Stimulated activated CD4-positive, alpha-beta T cell treated with anti-CD3 and anti-CD28 coated beads, Interleukin-15, amount 100 ng/mL, for 1 hour (primary cell): ENCODE data around the gene ABI3.

ENCODE experiments used
- DNase-seq, 2 donors: peaks; one replicate each; pipeline ENCODE4 v3.0.0-alpha.2; 2020; ENCODE audit warnings: low read depth in 1 of 2, low spot score in 1 of 2

Gene ABI3

DNA sequence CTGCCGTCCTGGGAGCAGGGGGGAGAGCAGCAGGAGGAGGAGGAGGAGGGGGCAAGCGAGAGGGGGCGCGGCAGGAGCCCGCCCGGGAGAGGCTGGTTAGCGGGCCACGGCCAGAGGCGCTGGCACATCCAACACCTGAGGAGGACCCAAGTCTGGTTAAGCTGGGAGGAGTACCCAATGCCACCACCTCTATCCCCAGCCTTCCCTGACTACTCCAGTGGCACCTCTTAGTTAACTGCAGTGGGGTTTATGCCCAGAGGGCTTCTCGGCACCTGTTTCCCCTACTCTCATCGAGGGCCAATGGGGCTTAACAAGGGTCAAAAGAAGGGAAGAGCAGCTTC is 14.5 kb downstream of the ABI3 start:
- no peak for DNase-seq

DNA sequence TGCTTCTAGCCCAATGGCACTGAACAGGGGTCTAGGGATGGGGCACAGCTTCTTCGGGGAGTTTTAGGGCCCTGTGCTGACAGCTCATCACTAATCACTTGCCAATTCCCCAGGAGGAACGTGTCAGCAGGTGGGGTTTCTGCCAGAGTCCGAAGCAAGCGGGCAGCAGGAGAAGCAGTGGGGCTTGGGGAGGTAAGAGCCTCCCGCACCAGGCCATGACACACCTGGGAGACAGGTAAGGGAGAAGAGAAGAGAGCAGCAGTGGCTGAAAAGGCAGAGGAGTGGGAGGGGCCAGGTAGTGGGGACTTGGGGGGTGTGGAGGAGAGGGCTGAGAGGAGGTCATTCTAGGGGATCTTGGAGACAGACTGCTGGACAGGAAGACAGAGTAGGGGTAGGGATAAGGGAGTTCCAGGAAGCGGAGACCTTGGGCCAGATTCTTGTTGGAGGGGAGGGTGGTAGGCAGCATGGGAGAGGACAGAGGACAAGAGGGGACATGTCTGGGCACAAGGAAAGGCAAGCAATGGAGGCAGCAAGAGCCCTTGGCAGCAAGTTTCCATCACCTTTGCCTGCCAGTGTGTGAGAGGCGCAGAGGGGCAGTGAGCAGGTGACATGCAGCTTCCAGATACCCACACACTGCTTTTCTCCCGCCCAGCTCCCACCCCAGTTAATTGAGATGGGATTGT is 15.2 kb downstream of the ABI3 start:
- no peak for DNase-seq

DNA sequence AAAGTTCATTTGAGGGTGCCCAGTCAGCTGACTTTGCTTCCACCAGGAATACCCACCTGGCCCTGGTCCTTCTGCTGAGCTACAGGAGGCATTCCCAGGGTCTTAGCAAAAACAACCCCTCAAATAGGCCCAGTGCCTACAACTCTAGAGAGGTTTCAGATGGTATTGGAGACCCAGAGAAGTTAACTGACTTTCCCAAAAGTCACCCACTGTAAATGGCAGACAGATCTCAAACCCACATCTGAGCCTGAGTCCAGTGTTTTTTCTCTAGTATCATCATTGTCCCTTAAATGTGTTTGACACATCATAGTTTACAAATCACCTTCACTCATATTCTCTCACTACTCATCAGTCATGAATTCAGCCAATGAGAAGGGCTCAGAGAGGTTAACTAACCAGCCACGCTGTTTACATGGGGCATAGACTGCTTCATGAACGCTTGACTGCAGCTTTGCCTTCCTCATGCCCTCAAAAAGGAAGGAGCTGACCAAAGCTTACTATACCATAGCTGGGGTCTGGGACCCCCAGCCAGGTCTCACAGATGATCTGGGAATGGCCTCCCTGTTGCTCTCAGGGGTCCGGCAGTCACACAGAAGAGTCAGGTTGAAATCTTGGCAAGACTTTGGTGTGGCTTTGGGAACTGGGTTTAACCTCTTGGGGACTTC is 16.4 kb downstream of the ABI3 start:
- DNase-seq: no peak

DNA sequence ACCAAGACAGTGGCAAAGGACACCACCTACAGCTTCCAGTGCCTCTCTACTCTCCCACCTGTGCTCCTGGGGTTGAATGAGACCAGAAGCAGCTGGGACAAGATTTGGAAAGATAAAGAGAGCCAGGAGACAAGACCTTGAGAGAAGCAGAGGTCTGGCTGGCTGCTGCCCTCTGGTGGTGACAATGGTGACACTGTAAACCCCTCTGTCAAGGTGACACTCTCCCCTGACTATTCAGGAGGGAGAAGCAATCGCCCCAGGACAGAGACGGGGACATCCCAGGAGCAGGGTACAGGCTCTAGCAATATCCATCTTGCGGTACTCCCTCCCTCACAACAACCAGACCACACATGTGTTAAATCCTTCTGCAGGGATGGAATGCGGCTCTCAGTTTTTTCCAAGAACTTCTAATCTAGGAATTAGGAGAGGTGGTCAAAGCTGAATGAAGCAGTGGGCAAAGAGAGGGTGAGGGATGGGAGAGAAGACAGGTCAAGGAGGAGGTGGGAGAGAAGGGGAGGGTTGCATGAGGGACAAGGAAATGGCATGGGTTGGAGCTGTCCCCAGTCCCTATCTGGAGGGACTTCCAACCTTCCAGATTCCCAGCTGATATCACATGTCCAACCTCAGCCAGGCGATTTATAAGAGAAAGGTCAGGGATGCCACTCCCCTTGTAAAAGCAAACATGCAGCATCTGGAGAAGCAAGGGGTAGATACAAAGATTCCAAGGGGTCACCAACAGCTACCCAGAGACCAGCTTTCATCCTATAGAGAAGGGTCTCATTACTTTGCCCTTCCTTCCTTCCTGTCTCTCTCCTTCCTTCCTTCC is 17.1 kb downstream of the ABI3 start:
- DNase-seq: peak; percentile 60 to 61

DNA sequence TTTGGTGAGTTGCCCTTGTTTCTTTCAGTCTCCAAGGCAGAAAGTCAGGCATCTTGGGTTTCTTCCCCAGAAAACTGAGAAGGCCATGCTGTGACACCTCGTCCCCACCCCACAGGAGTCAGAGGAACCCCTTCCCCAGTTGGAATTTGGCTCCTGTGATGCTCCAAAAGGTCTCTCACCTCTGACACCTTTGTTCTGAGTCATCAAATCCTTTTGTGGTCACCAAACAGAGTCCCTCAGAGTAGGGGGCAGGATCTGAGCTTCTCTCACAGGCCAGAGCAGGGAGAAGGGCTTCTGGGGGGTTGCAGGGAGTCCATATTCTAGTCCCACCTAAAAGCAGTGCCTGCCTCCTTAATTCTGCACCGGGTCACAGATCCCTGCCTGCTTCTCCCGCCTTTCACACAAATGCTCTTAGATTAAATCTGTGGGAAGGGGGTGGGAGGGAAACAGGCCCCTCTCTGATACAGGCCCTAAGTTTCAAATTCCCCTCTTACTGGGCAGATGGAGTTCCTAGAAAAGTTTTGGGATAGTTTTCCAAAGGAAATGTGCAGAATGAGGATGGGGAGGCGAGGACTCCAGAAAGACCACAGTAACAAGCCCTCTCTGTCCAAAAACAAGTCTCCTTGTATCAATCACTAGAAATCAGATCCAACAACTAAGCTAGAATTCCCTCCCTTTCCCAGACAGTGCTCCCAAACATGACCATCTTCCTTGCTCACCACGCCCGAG is 18.7 kb downstream of the ABI3 start:
- DNase-seq: no peak

DNA sequence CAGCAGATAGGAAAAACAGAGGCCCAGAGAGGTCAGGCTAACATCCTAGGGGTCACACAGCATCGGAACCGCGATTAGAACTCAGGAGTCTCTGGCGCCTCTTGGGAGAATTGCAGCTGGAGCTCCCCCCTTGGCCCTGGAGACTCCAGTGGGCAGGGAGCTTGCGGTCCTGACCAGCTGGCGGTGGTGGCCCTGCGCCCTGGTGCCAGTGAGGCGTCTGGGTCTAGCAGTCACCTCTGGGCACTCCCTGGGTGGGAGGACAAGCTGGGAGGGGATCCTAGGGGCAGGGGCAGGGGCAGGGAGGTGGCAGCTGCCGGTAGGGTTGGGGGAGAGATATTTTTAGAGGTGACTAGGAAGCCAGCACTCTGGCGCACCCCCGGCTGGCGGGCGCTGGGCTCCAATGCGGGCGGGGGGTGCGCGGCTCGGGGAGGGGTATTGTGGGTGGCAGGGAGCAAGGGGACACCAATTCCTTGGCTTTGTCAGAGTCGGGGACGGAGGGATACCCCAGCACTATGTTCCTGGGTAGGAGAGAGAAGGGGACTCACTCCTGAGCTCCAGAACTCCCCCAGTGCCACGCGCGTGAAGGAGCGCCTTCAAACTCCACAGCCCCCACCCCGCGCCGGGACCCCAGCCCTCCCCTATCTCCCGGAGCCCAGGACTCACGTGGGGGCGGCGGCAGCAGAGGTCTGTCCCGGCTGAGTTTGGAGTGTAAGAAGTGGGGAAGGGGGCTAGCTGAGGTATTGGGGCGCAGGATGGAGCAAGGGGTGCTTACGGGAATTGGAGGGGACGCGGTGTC is 19.5 kb downstream of the ABI3 start:
- no peak for DNase-seq

DNA sequence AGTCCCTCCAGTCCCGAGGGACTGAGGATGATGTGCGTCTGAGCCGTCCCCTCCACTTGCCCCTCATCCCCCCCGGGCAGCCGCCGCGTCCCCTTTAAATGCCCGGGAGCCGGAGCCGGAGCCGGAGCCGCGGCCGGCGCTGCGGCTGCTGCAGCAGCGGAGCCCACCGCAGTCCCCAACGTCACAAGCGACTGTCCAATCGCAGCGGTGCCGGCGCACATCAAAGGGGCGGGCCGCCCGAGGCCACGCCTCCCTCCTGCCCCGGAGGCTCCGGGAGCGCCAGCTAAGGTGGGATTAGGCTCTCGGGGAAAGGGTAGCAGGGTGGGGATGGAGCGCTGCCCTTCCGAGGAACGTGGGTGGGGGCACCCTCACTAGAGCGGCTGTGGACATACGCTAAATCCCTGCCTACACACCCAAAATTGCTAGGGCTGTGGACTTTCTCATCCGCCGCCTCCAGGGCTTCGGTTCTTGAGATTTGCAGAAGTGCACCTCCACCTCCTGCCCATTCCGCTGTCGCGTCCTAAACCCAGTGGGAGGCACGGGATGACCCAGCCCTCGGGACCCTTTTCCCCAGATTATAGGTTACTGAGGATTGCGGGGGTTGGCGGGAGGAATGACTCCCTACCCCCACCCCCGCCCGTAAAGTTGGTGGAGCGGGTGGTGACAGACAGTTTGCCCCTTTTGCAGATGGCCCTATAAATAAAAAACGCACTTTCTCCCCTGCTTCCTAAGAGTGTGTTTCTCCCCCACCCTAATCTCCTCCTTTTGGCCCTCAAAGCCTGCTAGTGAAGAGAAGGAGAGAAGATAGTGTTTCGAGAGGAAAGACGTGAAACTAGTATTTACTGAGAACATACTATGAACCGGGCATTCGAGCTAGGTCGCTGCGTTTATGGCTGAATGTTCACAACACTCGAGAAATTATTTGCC is 20.4 kb downstream of the ABI3 start, which contains the start of gene PHOSPHO1:
PHOSPHO1 (minus strand) TSS at position 152 of the 927 bp plus-strand sequence. CDS start 4,096 bp downstream, outside the sequence.
- peak; percentile 71 to 75 for DNase-seq

DNA sequence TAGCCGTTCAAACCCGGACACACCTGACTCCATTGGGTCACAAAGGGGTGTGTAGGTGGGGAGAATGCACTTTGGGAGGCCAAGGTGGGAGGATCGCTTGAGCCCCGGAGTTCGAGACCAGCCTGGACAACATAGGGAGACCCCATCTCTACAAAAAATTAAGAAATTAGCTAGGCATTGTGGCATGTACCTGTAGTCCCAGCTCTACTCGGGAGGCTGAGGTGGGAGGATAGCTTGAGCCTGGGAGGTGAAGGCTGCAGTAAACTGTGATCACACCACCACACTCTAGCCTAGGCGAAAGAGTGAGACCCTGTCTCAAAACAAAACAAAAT is 21.0 kb downstream of the ABI3 start:
- DNase-seq: no peak

DNA sequence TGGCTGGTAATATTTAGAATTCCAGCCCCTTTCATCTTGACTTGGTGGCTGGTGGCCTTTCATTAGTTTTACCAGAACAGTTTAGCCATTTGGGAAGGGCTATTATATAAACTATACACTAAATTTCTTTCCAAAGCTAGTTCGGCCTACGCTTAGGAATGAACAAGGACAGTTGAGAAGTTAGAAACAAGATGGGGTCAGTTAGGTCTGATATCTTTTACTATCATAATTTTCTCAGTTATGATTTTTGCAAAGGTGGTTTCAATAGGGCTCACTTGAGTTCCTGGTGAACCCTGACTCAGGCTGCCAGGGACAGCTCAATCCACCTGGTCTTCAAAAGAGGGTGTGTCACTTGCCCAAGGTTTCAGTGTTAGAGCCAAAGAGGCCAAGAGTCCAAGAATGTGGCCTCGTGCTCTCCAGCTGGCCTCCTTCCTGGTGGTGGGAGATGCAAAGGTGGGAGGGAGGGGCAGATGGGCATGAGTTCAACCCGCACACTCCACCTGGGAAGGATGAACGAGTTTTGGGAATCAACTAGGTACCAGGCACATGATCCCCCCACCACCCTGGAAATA is 24.1 kb downstream of the ABI3 start:
- DNase-seq: no peak

DNA sequence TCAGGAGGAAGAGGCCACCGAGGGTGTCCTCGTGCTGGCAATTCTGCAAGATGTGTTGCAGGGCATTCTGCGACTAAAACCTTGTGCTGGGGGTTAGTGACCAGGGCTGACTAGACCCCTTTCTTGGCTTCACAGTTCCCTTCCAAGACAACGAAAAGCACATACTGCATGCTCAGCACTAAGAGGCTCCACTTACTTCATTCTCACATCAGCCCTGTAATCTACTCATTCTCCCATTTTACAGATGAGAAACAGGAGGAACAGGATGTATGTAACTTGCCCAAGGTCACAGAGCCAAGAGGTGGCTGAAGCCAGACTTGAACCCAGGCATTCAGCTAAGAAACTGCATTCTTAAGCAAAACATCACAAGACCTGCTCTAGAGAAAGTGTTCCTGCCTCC is 25.4 kb downstream of the ABI3 start:
- no peak for DNase-seq

DNA sequence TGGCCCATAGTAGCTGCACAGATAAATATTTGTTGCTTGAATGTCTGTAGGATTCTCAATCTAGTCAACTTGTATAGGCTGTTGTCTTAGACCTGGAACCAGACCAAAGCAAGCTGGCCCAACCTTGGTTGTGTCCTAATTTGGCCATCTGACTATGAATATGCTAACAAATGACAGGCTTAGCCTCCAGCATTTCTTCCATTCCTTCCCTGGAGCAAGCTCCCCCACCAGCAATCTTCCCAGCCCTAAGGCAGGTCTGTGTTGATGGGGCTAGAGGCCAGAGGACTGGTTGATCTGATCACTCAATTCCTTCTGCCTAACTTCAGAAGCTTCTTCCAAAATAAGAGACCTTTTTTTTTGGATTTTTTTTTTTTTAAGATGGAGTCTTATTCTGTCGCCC is 29.5 kb downstream of the ABI3 start:
- DNase-seq: no peak

DNA sequence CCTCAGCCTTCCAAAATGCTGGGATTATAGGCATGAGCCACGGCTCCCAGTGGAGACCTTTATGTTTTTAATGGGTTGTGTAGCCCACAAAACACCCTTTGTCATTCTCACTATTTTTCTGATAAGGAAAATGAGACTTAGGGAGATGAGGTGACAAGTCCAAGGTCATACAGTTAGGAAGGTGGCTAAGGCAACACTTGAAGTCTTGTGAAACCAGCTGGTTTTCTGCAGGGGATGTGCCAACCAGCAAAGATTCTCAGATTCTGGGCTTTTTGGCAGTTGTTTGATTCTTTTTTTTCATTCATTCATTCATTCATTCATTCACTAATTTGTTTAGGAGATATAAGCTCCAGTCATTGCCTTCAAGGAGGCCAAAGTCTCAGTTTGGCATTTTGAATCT is 30.1 kb downstream of the ABI3 start:
- no peak for DNase-seq

DNA sequence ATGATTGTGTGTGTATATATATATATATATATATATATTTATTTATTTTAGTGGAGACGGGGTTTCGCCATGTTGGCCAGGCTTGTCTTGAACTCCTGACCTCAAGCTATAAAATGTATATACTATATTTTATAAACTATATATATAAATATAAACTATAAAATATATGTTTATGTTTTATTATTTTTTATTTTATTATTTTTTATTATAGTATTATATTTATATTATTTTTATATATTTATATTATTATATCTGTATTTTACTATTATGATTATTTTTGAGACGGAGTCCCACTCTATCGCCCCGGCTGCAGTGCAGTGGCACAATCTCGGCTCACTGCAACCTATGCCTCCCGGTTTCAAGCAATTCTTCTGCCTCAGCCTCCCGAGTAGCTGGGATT is 30.5 kb downstream of the ABI3 start:
- DNase-seq: no peak

DNA sequence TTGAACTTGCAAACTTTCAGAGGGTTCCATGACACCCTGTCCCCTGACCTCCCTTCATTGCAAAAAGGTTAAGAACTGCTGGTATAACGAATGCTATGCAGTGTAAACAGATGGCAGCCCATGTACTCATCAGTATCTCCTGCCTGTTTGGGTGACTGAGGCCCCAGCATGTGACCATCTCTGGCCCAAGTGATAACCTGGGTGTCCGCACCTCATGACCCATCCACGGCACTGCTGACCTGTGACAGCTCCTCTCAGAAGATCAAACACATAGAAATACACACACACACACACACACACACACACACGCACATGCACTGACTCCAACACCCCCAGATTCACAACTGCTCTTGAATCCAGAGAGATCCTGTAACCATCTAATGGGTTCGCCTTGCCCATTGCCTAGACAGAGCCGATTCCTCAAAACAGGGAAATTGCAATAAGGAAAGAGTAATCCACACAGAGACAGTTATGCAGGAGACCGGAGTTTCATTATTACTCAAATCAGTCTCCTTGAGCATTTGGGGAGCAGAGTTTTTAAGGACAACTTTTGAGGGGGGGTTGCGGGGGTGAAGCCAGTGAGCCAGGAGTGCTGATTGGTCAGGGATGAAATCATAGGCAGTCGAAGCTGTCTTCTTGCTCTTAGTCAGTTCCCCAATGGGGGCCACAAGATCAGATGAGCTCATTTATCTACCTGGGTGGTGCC is 31.3 kb downstream of the ABI3 start:
- DNase-seq: no peak

DNA sequence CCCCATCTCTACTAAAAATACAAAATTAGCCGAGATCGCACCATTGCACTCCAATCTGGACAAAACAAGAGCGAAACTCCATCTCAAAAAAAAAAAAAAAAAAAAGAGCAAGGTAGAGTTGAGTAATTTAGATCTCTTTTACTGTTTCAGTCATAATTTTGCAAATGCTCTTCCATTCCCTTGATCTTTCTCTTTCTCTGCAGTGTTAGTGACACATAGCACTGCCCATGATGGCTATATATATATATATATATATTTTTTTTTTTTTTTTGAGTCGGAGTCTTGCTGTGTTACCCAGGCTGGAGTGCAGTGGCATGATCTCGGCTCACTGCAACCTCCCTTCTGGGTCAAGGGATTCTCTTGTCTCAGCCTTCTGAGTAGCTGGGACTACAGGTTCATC is 32.3 kb downstream of the ABI3 start:
- no peak for DNase-seq

DNA sequence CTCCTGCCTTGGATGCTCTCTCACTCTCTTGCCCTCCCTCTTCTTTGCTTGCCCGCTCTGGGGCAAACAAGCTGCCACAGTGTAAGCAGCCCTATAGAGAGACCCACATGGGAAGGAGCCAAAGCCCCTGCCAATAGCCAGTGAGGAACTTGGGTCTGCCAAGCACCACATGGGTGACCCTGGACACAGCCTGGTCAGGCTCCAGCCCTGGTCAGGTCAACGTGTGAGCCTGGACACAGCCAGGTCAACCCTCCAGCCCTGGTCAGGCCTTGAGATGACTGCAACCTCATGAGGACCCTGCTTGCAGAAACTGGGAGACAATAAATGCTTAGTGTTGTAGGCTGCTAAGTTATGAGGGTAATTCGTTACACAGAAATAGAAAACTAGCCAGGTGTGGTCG is 34.3 kb downstream of the ABI3 start:
- no peak for DNase-seq

DNA sequence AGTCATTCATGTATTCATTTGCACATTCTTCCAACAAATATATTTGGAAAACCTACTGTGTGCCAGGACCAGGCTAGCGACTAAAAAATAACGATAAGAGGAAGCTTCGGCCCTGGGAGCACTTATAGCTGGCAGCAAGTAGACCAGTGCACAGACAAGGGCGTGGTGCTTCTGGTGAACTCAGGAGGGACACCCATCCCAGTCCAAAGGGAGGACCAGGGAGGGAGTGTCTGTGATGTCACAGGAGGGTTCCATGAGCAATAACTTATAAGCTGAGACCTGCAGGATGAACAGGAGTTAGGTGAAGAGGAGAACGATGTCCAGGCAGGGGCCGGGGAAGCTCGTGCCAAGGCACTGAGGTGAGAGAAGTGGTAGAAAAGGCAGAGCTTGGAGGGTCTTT is 37.4 kb downstream of the ABI3 start:
- no peak for DNase-seq

DNA sequence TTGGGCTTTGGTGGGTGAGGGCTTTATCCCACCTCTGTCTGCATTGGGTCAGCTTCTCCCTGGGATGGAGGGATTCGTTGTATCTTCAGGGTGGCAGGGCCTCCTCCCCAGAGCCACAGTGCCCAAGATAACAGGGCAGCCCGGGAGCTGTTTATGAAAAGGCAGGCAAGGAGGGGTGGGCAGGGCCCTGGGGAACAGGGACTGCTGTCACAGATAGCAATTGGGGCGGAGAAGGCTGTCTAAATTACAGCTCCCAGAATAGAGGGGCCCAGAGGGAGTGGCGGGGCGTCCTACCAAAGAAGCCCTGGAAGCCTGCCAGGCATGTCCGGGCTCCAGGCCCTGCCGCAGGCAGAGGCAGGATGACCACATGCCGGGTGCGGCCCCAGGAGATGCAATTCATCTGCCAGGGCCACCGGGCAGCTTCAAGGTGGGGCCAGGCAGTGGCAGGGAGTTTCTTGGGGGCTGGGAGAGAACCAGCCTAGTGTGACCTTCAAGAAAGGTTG is 38.8 kb downstream of the ABI3 start:
- no peak for DNase-seq
